NCI-H187 (cell line): ENCODE data around the gene ERGIC3.
"Not testable (repeated sequence)": the region's sequence is repeated elsewhere in the genome, so short reads cannot be mapped to it uniquely, and the experiment has no call there.

Experiments
- DNase-seq, 2 experiments: peaks; one replicate each; lab custom pipeline; 2025; lab: John Stamatoyannopoulos, UW

Gene ERGIC3

GRCh38 chr20:35518955-35519354, 22.9 kb upstream of the ERGIC3 start:
- DNase-seq, result no peak

GRCh38 chr20:35523298-35523888, 18.5 kb upstream of the ERGIC3 start:
- no peak for DNase-seq

GRCh38 chr20:35525639-35526038, 16.2 kb upstream of the ERGIC3 start:
- no peak for DNase-seq

DNA sequence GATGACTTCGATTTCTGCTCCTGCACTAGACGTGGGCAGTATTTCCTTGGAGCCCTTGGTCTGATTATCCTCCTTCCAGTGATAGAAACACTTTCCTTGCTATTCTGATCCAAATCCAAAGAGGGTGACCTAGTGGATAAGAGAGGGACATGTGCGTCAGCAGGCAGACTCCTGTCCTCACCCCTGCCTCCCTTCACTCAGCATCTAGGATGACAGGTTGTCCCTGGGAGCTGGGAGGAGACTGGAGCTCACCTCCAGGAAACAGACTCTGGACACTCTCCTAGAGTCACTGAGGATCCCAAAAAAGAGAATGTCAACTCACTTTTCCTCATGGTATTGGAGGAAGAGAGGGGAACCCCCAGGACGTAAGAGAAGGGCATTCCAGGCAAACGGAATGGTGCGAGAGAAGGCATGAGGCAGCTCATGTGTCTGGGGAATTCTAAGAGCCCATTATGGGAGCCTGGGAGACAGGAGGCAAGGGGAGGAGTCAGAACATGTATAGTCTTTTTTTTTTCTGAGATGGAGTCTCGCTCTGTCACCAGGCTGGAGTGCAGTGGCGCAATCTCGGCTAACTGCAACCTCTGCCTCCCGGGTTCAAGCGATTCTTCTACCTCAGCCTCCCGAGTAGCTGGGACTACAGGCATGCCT, 14.6 kb upstream of the ERGIC3 start:
- no peak for DNase-seq

GRCh38 chr20:35529552-35529951, 12.3 kb upstream of the ERGIC3 start, which contains the start of gene C20orf173:
TSS of gene C20orf173 (minus strand) at chr20:35529652. CDS start at chr20:35529373, 279 bp downstream.
- no peak for DNase-seq

GRCh38 chr20:35539756-35540212, 2.1 kb upstream of the ERGIC3 start:
- DNase-seq, result peak; percentile 83 to 96

GRCh38 chr20:35541118-35541782, 628 bp upstream of the ERGIC3 start:
- no peak for DNase-seq

GRCh38 chr20:35542990-35543389, 1.1 kb downstream of the ERGIC3 start:
- no peak for DNase-seq

GRCh38 chr20:35544436-35544835, 2.6 kb downstream of the ERGIC3 start:
- DNase-seq, result no peak

DNA sequence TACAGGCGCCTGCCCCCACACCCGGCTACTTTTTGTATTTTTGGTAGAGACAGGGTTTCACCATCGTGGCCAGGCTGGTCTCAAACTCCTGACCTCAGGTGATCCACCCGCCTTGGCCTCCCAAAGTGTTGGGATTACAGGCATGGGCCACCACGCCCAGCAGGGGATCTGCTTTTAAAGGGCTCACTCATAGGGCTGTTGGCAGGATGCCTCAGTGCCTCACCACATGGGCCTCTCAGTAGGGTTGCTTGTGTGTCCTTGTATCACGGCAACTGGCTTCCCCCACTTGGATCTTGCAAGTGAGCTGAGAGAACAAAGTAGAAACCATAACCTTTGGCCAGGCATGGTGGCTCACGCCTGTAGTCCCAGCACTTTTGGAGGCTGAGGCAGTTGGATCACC, 3.1 kb downstream of the ERGIC3 start:
- not testable (repeated sequence) for DNase-seq

DNA sequence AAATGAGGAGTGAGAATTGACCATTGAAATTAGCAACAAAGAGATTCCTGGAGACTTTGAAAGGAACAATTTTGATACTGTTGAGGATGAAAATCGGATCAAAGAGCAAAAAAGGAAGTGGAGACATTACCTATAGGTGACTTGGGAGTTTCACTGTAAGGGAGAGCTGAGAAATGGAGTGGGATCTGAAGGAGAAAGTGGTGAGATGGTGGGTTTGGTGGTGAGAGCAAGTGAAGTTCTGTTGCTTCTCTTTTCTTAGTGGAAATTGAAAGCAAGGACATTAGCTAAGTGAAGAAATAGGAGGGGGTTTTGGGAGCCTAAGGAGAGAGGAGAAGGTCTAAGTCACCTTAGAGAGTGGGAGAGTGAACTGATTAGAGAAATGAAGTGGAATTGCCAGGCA, 4.2 kb downstream of the ERGIC3 start:
- DNase-seq, result no peak

GRCh38 chr20:35547329-35547728, 5.5 kb downstream of the ERGIC3 start:
- no peak for DNase-seq

DNA sequence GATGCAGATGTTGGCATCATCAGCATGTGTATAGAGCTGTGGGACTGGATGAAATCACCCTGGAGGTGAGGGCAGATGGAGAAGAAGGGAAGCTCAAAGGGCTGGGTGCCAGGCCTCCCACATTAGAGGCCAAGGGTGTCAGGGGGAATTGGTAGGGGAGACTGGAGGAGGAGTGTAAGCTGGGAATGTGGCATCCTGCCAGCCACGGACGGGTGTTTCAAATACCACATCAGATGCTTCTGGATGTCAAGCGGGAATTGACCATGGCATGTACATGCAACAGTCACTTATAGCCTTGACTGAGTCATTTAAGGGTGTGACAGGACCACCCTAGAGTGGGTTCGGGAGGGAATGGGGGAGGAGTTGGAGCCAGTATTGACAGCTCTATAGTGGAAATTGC, 9.6 kb downstream of the ERGIC3 start:
- DNase-seq, result no peak

GRCh38 chr20:35552914-35553313, 11.0 kb downstream of the ERGIC3 start:
- DNase-seq, result no peak

DNA sequence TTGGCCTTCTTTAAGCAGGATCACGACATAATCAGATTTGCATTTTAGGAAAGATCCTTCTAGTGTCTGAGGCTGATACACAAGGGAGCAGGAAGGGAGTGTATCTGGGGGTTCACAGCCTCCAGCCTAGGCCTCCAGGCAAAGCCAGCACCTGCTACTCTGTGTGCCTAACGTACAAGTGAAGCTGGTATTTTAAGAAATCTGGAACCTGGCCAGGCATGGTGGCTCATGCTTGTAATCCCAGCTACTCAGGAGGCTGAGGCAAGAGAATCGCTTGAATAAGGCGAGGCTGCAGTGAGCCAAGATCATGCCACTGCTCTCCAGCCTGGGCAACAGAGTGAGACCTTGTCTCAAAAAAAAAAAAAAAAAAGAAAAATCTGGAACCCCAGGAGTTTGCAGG, 13.6 kb downstream of the ERGIC3 start:
- not testable (repeated sequence) for DNase-seq

GRCh38 chr20:35555951-35556645, 14.2 kb downstream of the ERGIC3 start:
- DNase-seq, result no peak

DNA sequence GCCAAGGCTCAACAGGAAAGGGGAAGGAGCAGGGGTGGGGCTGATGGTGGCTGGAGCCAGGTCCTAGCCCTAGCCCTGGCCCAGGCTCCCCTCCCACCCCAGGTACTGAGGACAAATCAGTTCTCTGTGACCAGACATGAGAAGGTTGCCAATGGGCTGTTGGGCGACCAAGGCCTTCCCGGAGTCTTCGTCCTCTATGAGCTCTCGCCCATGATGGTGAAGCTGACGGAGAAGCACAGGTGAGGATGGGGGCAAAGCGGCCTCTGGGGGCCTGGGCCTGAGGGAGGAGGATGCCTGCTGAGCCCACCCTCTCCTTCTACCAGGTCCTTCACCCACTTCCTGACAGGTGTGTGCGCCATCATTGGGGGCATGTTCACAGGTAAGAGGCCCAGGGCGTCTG, 15.0 kb downstream of the ERGIC3 start:
- no peak for DNase-seq

GRCh38 chr20:35558451-35558850, 16.6 kb downstream of the ERGIC3 start:
- no peak for DNase-seq

DNA sequence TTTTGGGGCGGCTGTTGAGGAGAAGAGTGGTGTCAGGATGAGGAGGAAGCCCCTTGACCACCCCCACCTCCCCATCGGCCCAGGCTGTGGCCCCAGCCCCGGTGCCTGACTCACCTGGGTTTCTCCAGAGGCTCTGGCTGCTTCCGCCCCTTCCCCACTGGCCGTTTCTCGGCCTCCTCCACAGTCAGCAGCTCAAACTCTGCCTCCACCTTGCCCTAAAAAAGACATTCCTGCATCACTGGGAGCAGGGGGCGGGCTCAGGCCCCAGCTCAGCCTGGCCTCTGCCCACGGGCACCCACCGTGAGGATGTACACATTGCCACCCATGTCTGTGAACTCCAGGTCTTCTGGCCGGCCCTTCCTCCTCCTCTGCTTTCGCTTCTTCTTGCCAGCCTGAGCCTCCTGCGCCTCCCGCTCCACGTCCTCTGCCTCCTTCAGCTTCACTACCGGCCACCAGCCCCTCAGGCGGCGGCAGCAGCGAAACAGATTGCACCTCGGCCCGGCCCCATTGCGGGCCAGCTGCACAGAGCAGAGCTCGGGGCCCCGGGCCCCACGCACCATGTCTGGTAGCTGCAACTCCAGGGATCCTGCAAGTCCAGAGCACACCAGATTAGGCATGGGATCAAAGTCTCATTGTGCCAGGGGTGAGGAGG, 17.3 kb downstream of the ERGIC3 start:
- DNase-seq, result no peak

DNA sequence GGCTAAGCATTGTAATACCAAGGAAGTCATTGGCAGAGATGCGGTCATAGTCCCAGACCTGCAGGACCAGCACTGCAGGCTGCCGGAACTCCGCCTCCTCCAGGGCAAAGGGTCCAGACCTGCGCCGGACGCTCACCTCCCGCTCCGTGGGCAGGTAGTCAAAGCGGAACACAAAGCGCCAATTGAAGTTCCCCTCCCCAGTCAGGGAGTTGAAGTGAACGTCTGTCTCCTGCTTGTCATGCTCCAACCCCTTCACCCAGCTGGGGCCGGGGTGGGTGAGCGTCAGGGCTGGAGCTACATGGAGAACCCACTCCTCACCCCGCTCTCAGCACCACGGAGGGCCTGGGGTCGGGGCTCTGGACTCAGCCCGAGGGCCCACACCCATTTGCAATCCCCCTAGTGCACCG, 18.2 kb downstream of the ERGIC3 start:
- DNase-seq, result no peak

- DNase-seq, result no peak
Measured at GRCh38 chr20:35560541-35560940, 18.7 kb downstream of the ERGIC3 start.

DNA sequence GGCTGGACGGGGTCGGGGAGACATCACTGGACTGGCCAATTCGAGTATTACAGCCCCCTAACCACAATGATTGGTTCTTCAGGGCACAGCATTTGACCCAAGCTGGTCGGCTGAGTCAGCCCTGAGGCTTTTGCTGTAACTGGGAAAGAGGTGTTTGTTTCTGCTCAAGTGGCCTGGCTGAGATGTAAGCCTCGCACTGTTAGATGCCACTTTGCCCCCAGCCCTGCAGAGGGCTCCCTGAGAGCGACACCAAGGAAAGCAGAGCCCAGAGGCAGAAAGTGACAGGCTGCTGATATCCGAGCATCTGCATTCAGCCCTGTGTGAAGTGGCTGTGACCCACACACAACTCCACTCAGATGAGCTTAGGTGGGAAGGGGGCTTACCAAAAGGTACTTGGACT, 19.4 kb downstream of the ERGIC3 start:
- peak in 1 of 2 experiments; percentile 21 for DNase-seq
